Testis (tissue), 2 donors: ENCODE results near the gene PCYT2.

Source experiments
- POLR2A ChIP-seq: fragments of 450-650 bp; IDR thresholded peaks from one replicate; pipeline ENCODE4 v1.6.1; 2017; ENCODE audit warnings: antibody characterized with exemption, mild to moderate bottlenecking, moderate library complexity
- TF ChIP-seq, protein P1 (sequence below), 3 experiments: fragments of 450-650 bp in 2 of 3; fragments of 200-600 bp in 1 of 3; sonication (generic) in 1 of 3; IDR thresholded peaks; one replicate each; pipeline ENCODE4 v1.5.1; 2016 to 2019; ENCODE audit warnings: antibody characterized with exemption in 3 of 3, mild to moderate bottlenecking in 2 of 3, moderate library complexity in 1 of 3

DNA sequence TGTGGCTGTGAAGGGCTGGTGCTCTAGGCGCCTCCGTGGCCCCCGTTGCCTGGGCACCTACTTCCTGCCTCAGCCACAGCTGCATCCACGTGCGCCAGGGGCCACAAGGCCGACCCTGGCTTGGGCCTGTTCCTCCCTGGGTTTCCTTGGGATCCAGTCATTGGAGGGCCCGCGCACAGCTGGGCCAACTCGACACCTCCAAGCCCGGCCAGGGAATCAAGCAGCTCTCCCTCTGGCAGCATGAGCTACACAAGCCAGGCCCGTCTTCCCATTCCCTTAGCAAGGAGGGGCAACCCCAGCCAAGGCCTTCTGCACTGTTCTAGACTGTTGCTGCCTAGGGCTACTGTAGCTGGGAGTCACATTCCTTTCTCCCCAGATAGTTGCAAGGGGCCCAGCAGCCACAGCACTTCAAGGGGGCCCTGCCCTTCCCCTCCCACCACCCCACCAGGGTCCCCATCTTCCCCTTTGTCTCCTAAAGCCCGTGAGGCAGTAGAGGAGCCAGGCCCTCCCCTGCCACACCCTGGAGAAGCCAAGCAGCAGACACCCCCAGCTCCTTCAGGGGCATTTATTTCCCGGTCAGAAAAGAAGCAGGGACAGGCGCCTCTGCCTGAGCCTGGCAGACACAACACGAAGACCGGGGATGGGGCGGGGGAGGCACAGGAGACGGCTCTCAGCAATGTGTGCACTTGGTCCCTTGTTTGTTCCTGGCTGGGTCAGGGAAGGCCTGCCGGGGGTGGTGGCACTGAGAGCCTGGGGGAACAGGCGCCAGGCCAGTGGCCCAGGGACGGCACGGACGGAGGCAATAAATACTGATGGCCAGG is 43.8 kb downstream of the PCYT2 start:
- TF ChIP-seq, protein P1, sequence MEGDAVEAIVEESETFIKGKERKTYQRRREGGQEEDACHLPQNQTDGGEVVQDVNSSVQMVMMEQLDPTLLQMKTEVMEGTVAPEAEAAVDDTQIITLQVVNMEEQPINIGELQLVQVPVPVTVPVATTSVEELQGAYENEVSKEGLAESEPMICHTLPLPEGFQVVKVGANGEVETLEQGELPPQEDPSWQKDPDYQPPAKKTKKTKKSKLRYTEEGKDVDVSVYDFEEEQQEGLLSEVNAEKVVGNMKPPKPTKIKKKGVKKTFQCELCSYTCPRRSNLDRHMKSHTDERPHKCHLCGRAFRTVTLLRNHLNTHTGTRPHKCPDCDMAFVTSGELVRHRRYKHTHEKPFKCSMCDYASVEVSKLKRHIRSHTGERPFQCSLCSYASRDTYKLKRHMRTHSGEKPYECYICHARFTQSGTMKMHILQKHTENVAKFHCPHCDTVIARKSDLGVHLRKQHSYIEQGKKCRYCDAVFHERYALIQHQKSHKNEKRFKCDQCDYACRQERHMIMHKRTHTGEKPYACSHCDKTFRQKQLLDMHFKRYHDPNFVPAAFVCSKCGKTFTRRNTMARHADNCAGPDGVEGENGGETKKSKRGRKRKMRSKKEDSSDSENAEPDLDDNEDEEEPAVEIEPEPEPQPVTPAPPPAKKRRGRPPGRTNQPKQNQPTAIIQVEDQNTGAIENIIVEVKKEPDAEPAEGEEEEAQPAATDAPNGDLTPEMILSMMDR (IDR thresholded peaks at IDR 0.05), result no peak
- no peak for TF ChIP-seq POLR2A
